K562 treated with DMSO at 1 percent for 4 hours (cell line): Measurements from ENCODE around the gene KLRB1. TPM values are rescaled to one million over a fixed set of nuclear protein-coding genes. Genes with fewer than 3 reads are reported as not detected.

Source experiments
- total RNA-seq: library from RNA; unstranded; fragments of 300-600 nt; gene quantifications from 2 replicates; pipeline ENCODE4 v1.2.3, GENCODE V29; 2022; ENCODE audit not compliant: insufficient read depth

The KLRB1 gene
- total RNA-seq, result not detected in 2 replicates

DNA sequence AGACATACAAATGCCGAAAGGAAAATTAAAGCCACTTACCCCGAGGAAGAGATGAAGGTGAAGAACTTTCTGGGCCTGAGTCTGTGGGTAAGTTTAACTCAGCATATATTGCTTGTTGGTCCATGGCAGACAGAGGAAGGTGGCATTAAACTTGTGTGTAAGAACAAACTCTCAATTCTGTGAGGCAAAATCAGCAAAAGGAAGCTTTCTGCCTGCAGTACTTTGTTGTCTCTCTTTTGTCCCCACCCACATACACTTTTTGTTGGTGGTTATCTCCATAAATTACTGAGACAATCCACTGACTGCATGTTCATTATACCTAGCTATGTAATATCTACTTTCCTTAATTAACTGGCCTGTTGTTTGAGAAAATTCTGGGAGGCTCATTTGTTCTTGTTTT, at the start of gene KLRB1:
KLRB1 (minus strand) TSS at position 201 of the 400 bp plus-strand sequence; CDS start at position 124, 77 bp downstream.

Other genes starting within 250 kb of the KLRB1 start
- gene CLEC2D, start 61.8 kb upstream of the KLRB1 start, total RNA-seq, result 1.5 and 1.7 TPM in 2 replicates
- gene CLECL1, start 125.2 kb upstream of the KLRB1 start, total RNA-seq, result not detected in 2 replicates
- gene CD69, start 153.0 kb upstream of the KLRB1 start, total RNA-seq, result 1.1 and 3.2 TPM in 2 replicates
- gene KLRF1, start 219.6 kb upstream of the KLRB1 start, total RNA-seq, result not detected in 2 replicates